ENCODE measurements around the gene OR4D10. TPM values are rescaled to one million over a fixed set of nuclear protein-coding genes. Genes with fewer than 3 reads are reported as not detected.

The OR4D10 gene
- total and polyA plus RNA-seq, 2 of the 4 experiments (the other 2 are of a cell fraction) = not detected

GRCh38 chr11:59426361-59427067 lies 46.6 kb upstream of the OR4D10 start, which contains the start of gene OR5A2:
Gene OR5A2 (minus strand): TSS chr11:59426413. CDS start chr11:59422953, 3,460 bp downstream.
- DNase-seq (no peak), ATAC-seq (ENCODE audit: low read depth) (no peak)
- H3K27me3 ChIP-seq (ENCODE audit: control insufficient read depth, insufficient read depth, low read length) = peaks cover 1% of the 10 kb centered on the region
- H3K14ac ChIP-seq (replicated peaks; ENCODE audit: low read depth, low read length) = no peak within 1 kb of the TSS
- H2BK20ac ChIP-seq (ENCODE audit: low read depth, low read length) = no peak within 1 kb of the TSS
- no peak within 1 kb of the TSS for H3K4me2 ChIP-seq (ENCODE audit: low read depth, low read length)
- no peak within 1 kb of the TSS for H3K4ac ChIP-seq (ENCODE audit: low read depth, low read length)
- BruUV-seq (replicated peaks) = no TSS peak
- dilution Hi-C loops (cut with HindIII; ENCODE audit: low sequenced_read_pairs, unreplicated experiment) = no loop called here
- H2BK120ac ChIP-seq (ENCODE audit: low read depth, low read length) = no peak within 1 kb of the TSS
- H3K9me1 ChIP-seq (ENCODE audit: insufficient read depth, low read length) = no peaks in the 10 kb centered on the region; the same call in 1 of the 2 replicates
- H2AK9ac ChIP-seq (replicated peaks; ENCODE audit: low read depth, low read length, poor library complexity) = no peak within 1 kb of the TSS
- H3K4me1 ChIP-seq (ENCODE audit: control insufficient read depth, insufficient read depth, low read length) = no peaks in the 10 kb centered on the region
- intact Hi-C loops (cut with micrococcal nuclease) = no loop called here
- H2BK5ac ChIP-seq (ENCODE audit: low read depth, low read length, poor library complexity, severe bottlenecking) = no peak within 1 kb of the TSS
- no peak within 1 kb of the TSS for H3K9ac ChIP-seq (ENCODE audit: low read depth, low read length)
- no peaks in the 10 kb centered on the region for H3K9me3 ChIP-seq (ENCODE audit: control insufficient read depth, insufficient read depth, low read length)
- WGBS, 2 experiments (ENCODE audit: extremely low coverage in 2 of 2, insufficient read length in 1 of 2) = no CpG with 5 or more reads among the region's 5 CpGs
- H3K27ac ChIP-seq (ENCODE audit: insufficient read depth, low read length) = no peak within 1 kb of the TSS
- no peak for TF ChIP-seq CTCF (conservative IDR thresholded peaks at IDR 0.05; ENCODE audit: low read depth, low read length)
- TF ChIP-seq POLR2A (IDR thresholded peaks at IDR 0.05; ENCODE audit: low read depth, low read length) = no peak
- TF ChIP-seq, protein P1, sequence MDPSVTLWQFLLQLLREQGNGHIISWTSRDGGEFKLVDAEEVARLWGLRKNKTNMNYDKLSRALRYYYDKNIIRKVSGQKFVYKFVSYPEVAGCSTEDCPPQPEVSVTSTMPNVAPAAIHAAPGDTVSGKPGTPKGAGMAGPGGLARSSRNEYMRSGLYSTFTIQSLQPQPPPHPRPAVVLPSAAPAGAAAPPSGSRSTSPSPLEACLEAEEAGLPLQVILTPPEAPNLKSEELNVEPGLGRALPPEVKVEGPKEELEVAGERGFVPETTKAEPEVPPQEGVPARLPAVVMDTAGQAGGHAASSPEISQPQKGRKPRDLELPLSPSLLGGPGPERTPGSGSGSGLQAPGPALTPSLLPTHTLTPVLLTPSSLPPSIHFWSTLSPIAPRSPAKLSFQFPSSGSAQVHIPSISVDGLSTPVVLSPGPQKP (IDR thresholded peaks at IDR 0.05; ENCODE audit: borderline replicate concordance, low read depth, low read length) = no peak
- TF ChIP-seq MXI1 (IDR thresholded peaks at IDR 0.05; ENCODE audit: borderline replicate concordance, low read depth, low read length) = no peak
- no peak for TF ChIP-seq USF2 (IDR thresholded peaks at IDR 0.05; ENCODE audit: low read depth, low read length)
- TF ChIP-seq MAZ (IDR thresholded peaks at IDR 0.05; ENCODE audit: borderline replicate concordance, low read depth, low read length) = no peak
- ChIA-PET POLR2A (ENCODE audit: unreplicated experiment) (no interaction called here), CTCF (no interaction called here)
- H4K8ac ChIP-seq (ENCODE audit: low read depth in 2 of 2, low read length in 2 of 2) = no peak within 1 kb of the TSS
- H3K18ac ChIP-seq (ENCODE audit: low read depth, low read length) = no peak within 1 kb of the TSS
- no peak within 1 kb of the TSS for H4K91ac ChIP-seq (ENCODE audit: insufficient read depth, low read depth, low read length)
- no peak within 1 kb of the TSS for H4K5ac ChIP-seq (ENCODE audit: low read depth, low read length)
- in situ Hi-C loops (cut with MboI; ENCODE audit: low sequenced_read_pairs) = no loop called here
- H3K79me1 ChIP-seq (ENCODE audit: low read depth in 1 of 2, low read length in 2 of 2) = no peaks in the 10 kb centered on the region
- no peak within 1 kb of the TSS for H2BK15ac ChIP-seq (ENCODE audit: low read depth, low read length)
- no peak within 1 kb of the TSS for H2AK5ac ChIP-seq (ENCODE audit: low read depth, low read length)
- H3K36me3 ChIP-seq (ENCODE audit: control insufficient read depth, insufficient read depth, low read length) = no peaks in the 10 kb centered on the region
- no peak within 1 kb of the TSS for H3K4me3 ChIP-seq (ENCODE audit: insufficient read depth, low read depth, low read length)
- H3K56ac ChIP-seq (ENCODE audit: extremely low read depth, insufficient read depth, low read length) = no peak within 1 kb of the TSS
- H2AFZ ChIP-seq (replicated peaks; ENCODE audit: low read length, poor library complexity) = no peak within 1 kb of the TSS
- H3K23ac ChIP-seq (ENCODE audit: low read depth, low read length) = no peak within 1 kb of the TSS
- no peaks in the 10 kb centered on the region for H4K20me1 ChIP-seq (ENCODE audit: insufficient read depth, low read length)
